OCI-M2 (cell line): ENCODE results near the gene NUMBL.
"Not testable (repeated sequence)": the region's sequence is repeated elsewhere in the genome, so short reads cannot be mapped to it uniquely, and the experiment has no call there.

Experiments used
- DNase-seq: peaks from one replicate; lab custom pipeline; 2025; ENCODE audit not compliant: unreplicated experiment; lab: John Stamatoyannopoulos, UW

Gene NUMBL

GRCh38 chr19:40632311-40633036 is 58.0 kb downstream of the NUMBL start:
- no peak for DNase-seq

- DNase-seq: no peak
Measured at GRCh38 chr19:40630571-40631160, 59.8 kb downstream of the NUMBL start.

GRCh38 chr19:40629346-40629745 is 61.1 kb downstream of the NUMBL start:
- no peak for DNase-seq

GRCh38 chr19:40627486-40628279 is 62.8 kb downstream of the NUMBL start:
- DNase-seq: no peak

GRCh38 chr19:40626918-40627317 is 63.5 kb downstream of the NUMBL start:
- DNase-seq: no peak

- no peak for DNase-seq
Measured at GRCh38 chr19:40625406-40626120, 64.9 kb downstream of the NUMBL start.

- not testable (repeated sequence) for DNase-seq
Measured at GRCh38 chr19:40624369-40625153, 65.9 kb downstream of the NUMBL start.

GRCh38 chr19:40623403-40624251 is 66.8 kb downstream of the NUMBL start:
- DNase-seq: no peak

- DNase-seq: no peak
Measured at GRCh38 chr19:40622773-40623075, 67.7 kb downstream of the NUMBL start.

- DNase-seq: no peak
Measured at GRCh38 chr19:40621966-40622772, 68.3 kb downstream of the NUMBL start.

- DNase-seq: no peak
Measured at GRCh38 chr19:40621283-40621682, 69.2 kb downstream of the NUMBL start.

- DNase-seq: no peak
Measured at GRCh38 chr19:40620161-40620485, 70.3 kb downstream of the NUMBL start.

GRCh38 chr19:40619333-40620160 is 70.9 kb downstream of the NUMBL start:
- no peak for DNase-seq

GRCh38 chr19:40617961-40618360 is 72.5 kb downstream of the NUMBL start:
- DNase-seq: no peak

- DNase-seq: no peak
Measured at GRCh38 chr19:40616941-40617340, 73.5 kb downstream of the NUMBL start.

GRCh38 chr19:40616178-40616577 is 74.3 kb downstream of the NUMBL start:
- DNase-seq: no peak
